HuH-7 (cell line): Measurements from ENCODE around the gene TEC.

Source experiments
- DNase-seq: peaks from one replicate; pipeline ENCODE4 v3.0.0; 2011; ENCODE audit warnings: low spot score

Gene TEC

GRCh38 chr4:48269861-48270522 lies 354 bp upstream of the TEC start:
- DNase-seq = peak; percentile 91

DNA sequence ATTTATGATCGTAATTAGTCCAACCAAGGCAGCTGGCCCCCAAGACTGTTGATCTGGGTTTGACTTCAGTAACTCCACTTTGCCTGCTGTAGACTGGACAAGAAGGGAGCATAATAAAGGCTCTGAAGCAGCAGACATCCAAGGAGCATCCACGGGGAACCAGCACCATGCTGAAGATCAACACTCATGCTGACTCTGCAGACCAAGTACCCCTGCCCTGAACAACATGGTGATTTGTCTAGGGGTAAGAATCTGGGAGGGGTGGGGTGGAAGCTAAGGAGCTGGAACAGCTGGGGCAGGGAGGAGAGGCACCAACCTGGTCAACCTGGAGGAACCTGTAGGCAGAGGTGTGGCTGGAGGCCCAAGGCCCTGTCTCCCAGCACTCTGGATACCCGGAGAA lies 2.1 kb downstream of the TEC start:
- no peak for DNase-seq

- DNase-seq = no peak
These were observed 2.9 kb downstream of the TEC start for GRCh38 chr4:48266781-48267180.

DNA sequence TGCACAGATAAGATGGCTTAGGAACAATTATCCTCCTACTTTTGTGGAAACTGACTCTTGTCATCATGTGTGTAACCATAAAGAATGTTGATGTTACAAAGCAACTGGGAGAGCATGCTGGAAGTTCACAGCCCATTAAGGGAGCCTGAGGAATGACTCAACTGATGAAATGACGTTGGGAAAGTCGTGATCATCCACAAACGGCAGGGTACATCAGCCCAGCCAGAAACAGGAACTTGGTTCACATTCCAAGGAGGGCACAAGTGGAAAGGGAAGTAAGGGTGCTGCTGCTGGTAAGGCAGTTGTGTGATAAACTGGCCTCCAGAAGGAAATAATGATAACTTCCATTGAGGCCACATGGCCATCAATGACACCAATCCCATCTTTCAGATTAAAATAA lies 6.7 kb downstream of the TEC start:
- no peak for DNase-seq

DNA sequence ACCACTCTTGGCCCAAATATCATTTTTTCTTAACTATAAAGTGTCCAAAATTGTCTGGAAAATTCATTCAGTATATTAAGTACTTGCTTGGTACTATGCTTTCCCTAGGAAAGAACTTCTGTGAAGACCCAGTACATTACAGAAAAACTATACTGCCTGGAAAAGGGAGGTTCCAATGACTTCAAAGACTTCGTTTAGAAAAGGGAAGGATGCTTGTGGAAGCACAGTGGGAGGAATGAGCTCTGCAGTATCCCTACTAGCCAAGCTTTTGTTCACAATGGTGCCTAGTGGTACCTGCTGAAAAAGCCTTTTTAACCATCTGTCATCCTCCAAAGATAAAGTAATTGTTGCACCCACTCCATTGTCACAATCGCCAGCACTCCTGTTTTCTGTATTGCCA lies 7.2 kb downstream of the TEC start:
- DNase-seq = no peak

GRCh38 chr4:48261281-48261680 lies 8.4 kb downstream of the TEC start:
- DNase-seq = no peak

- DNase-seq = no peak
These were observed 9.9 kb downstream of the TEC start for GRCh38 chr4:48259748-48260147.

- no peak for DNase-seq
These were observed 10.7 kb downstream of the TEC start for GRCh38 chr4:48258845-48259397.

GRCh38 chr4:48255959-48256342 lies 13.7 kb downstream of the TEC start:
- DNase-seq = no peak

GRCh38 chr4:48255072-48255958 lies 14.3 kb downstream of the TEC start:
- no peak for DNase-seq

GRCh38 chr4:48254381-48255071 lies 15.1 kb downstream of the TEC start:
- no peak for DNase-seq

DNA sequence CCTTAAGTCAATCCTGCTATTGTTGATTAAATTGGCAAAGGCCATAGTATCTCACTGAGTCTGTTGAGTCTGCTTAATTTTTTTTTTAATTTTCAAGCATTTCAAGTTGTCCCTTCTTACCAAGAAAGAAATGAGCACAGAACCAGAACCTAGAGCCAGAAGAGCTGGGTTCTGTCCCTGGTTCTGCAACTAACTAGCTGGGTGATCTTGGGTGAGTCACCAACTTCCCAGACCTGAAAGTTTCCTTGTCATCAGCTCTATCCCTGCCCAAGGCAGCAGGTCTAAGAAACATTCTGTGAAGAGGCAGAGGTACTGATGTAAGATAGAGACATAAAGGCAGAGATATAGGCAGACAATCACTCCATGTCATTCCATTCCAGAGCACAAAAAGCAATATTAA lies 17.3 kb downstream of the TEC start:
- no peak for DNase-seq

GRCh38 chr4:48250980-48251379 lies 18.7 kb downstream of the TEC start:
- no peak for DNase-seq

DNA sequence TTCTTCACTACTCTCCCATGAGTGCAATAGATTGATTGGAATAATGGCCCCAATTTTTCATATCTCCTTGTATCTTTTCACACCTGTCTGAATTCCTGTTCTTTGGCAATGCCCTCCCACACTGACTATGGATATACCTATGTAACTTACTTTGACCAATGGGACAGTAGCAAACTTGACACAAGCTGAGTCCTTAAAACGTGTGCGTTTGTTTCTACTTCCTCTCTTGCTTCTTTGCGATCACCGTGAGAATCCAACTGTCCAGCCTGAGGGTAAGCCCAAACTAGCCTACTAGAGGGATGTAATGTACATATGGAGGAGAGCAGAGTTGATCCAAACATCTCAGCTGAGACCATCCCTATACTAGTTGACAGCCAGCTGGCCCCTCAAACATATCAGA lies 19.3 kb downstream of the TEC start:
- DNase-seq = no peak

- DNase-seq = no peak
These were observed 20.3 kb downstream of the TEC start for GRCh38 chr4:48249378-48249777.

DNA sequence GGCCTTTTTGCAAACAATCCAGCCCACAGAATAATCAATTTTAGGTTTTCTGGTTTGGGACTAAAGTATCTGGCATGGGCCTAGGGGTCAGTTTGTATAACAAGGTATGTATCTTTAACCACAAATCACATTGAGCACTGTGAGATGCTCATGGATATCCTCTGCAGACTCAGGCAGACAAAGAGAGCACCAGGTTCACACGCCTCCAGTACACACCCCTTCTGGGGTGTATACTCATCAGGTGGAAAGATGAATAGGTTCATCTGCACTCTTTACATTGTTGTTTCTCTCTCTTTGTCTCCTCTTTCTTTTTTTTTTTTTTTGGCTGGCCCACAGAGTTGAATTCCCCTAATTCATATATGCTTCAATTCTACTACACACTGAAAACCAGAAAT lies 21.1 kb downstream of the TEC start:
- DNase-seq = no peak

- DNase-seq = no peak
These were observed 21.6 kb downstream of the TEC start for GRCh38 chr4:48247878-48248558.

GRCh38 chr4:48247142-48247877 lies 22.3 kb downstream of the TEC start:
- no peak for DNase-seq

GRCh38 chr4:48244665-48245064 lies 25.0 kb downstream of the TEC start:
- DNase-seq = no peak

GRCh38 chr4:48243887-48244286 lies 25.8 kb downstream of the TEC start:
- DNase-seq = no peak

DNA sequence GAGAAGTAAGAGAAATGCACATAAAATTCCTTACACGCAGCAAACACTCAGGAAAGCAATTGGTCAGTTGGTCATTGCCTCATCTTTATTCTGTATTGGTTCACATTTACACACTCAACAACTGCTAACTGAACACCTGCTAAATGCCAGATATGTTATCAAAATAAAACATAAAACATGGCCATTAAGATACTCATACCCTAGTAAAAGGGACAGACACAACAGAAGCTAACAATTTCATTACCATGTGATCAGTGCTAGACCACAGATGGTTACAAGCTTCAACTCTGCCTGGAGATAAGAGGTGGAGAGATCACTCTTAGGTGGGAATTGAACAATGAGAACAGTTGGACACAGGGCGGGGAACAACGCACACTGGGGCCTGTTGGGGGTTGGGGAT lies 26.2 kb downstream of the TEC start:
- no peak for DNase-seq
